RPMI7951 (cell line): ENCODE data around the gene THSD4. TPM values are rescaled to one million over a fixed set of nuclear protein-coding genes. Genes with fewer than 3 reads are reported as not detected.

Source experiments
- DNase-seq: peaks from one replicate; pipeline ENCODE4 v3.0.0-alpha.2; 2012; ENCODE audit warnings: low read depth
- total RNA-seq: library from RNA; depleted of rRNA; stranded (reverse); fragments of >200 nt; shearing (Covaris generic); gene quantifications from 2 replicates; pipeline ENCODE4 v1.2.3, GENCODE V29; 2014

THSD4 gene
- total RNA-seq, 1 experiment from 2014 or later: 25.2 TPM

DNA sequence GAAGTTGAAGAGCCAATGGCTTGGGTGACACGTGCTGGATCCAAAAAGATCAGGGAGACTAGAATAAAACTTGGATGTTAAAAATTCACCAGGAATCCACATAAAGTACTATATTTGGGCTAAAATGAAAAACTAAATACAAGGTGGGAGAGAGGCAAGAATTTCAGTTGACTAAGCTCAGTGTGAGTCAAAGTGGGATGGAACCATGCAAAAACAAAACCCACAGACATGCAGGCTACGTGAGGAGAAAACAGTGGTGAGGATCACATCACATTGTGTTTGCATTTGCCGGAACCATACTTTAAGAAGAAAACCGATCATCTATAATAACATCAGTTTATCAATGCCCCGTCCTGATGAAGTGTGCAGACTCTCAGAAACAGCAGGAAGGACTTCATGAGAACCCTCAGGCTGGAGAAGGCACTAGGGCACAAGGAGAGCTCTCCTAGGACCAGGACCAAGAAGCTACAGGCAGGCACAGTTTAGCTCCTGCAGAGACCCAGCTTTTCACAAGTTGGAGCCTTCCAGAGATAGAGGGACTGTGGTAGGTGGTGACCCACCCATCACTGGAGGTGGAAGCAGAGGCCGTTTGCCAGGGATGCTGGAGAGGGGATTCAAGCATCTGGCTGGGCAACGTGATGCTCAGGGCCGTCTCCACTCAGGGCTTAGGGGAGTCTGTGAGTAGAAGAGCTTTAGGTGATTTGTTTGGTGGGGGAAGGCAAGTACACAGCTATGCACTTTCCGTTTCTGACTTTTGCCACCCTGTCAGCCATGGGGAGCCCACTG is 666.1 kb downstream of the THSD4 start:
- DNase-seq: peak; percentile 31

DNA sequence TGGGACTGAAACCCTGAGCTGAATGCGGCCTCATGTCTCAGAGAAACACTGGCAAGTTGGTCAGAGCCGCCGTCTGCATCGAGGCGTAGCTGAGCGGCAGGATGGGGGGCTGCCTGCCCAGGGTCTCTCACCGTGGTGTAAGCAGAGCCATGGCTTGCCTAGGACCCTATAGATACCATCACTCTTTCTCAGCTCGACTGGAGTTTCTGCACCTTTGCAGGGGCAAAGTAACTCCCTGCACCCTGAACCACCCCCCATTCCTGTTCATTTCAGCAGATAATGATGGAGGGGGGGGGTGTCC is 666.6 kb downstream of the THSD4 start:
- DNase-seq: no peak

DNA sequence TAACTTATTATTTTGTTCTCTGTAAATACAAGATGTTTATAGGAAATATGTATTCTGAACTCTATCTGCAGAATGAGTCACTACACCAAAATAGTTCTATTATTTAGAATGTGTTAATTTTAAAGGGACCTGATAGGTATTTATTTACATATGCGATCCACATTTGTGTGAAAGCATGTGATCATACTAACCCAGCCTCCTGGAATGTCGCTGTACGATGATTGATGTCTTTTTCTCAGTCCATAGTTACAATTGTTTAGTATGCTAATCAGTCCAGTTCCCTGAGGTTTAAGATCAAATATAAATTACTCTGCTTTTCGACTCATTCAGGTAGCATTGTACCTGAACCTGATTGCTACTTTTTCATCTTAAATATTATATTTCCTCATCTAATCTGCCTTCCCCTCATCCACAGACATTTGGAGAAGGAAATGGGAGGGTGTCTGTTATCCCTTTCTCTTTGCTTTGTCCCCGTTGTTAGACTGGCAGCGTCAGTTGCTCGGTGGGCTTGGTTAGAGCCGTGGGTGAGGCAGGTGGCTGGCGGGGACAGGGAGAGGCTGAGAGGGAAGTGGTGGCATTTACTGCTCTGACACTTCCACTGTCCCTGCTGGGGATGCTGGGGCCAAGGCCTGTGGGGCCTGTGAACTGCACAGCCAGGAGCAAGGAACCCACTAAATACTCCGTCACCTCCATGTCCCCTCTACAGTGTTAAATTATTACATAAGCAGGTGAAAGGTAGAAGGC is 667.3 kb downstream of the THSD4 start:
- no peak for DNase-seq

DNA sequence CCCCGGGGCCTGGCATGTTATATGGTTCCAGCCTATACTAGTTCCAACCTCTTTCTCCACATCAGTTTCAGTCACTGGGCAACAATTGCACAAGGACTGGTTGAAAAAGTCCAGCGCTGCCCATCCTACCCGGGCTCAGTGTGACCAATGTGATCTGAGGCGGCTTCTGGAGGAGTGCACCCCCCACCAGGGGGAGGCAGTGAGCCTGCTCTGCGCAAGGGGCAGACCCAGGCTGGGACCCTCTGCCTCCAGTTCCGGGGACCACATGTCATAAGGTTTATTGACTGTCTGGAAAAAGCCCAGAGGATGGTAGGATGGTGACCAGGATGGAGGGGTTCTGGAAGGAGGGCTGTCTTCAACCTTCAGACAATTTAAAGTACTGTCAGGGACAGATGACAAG is 669.4 kb downstream of the THSD4 start:
- DNase-seq: no peak

DNA sequence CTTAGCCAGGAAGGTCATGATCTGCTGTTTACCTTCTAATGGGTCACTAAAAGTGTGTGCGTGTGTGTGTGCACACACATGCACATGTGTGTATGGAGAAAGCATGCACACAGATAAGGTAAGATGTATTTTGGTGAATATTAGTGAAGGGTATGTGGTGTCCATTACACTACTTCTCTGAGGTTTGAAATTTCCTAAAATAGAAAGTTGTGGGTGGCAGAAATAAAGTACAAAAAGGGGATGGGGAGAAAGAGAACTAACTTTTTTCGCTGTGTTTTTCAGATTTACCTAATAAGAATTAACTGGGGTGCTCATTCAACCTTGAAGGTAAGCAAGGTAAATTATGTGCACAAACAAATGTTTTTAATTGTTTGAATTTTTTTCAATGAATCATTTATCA is 670.7 kb downstream of the THSD4 start:
- no peak for DNase-seq

DNA sequence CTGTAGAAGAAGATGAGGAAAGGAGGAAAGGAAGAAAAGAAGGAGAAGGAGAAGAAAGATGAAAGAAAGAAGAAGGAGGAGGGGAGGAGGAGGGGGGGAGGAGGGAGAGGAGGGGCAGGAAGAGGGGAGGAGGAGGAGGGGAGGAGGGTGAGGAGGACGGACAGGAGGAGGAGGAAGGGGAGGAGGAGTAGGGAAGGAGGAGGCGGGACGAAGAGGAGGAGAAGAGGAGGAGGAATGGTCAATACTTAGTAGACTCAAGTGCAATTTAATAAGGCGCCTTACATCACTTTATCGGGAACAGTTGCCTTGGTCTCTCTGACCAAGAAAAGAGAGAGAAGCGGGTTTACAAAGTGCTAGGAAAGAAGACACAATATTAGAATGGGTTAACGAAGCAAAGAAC is 671.4 kb downstream of the THSD4 start:
- no peak for DNase-seq

DNA sequence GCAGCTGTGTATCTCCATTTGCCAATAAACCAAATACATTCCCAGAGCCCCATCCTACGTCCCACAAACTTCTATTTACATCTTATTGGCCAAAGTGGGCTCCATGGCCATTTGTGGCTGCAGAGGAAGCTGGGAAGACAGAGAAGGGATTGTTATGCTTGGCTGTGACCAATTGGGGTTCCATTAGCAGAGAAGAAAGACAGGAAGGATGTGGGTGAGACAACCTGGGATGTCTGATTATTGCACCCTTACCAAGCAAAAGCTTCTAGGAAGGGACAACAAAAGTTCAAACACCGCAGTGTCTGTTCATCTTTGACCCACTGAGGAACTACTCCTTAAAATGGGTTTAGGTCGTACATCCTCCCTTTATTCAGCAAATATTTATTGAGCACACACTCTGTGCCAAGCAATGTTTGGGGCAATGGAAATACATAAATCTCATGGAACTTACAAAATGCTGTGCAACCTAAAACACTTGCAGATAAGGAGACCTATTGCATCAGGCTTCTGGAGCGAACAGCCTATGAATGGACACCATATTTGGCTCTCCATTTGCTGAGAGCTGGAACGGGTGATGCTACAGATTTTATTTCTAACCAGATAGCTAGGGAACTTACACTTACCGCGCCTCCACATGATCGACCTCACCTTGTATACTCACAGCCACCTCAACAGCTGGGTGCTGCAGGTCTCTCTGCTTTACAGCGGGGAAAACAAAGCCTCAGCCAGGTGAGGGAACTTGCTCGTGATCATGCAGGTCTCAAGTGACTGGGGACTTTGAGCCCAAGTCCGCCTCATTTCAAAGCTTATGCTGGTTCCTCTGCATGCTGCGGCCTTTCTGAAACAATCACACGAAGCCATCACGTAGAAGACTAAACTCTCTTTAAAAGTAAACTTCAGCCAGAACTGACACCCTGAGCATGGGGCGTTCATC is 673.6 kb downstream of the THSD4 start:
- DNase-seq: peak; percentile 17

DNA sequence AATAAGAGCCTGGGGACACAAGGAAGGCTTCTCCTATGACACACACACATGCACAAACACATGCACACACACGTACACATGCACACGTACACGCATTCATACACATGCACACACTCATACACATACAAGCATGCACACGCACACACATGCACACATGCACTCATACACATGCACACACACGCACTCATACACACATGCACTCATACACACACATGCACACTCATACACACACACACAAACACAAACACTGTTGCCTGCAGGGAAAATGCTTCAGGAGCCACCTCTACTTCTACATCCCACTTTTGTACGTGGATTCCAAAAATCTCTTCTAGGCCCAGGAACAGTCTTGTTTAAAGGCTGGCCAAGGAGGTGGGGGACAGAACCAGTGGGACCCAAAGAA is 674.3 kb downstream of the THSD4 start:
- DNase-seq: no peak

DNA sequence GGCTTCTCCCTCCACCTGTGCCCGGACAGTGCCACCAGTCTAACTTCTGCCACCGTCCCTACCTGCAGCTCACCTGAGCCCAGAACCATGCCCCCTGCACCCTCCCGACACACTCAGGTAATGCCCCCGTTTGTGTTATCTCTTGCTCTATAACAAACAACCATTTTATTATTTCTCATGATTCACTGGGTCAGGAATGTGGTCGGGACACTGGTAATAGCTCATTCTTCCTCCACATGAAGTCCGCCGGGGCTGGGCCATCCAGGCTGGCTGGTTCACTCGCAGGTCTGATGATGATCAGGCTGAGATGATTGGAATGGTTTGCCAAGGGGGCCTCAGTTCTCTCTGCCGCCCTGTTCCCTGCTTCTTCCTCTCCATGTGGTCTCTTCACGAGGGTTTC is 674.8 kb downstream of the THSD4 start:
- DNase-seq: peak; percentile 51

DNA sequence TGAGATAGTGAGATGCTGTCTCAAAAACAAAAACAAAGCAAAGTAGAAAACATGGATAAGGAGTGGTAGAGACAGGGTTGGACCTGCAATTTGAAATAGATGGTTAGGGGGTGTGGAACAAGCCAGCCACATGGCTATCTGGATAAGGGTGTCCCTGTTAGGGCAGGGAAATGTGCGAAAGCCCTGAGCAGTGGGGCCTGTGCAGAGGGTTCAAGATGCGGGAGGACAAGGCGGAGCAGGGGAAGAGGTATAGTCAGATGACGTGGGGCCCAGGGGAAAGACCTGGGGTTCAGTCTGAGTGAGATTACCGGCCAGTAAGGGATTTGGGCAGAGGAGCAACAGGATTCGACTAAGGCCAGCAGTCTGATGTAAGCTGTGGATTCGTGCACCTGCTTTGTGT is 676.7 kb downstream of the THSD4 start:
- no peak for DNase-seq

DNA sequence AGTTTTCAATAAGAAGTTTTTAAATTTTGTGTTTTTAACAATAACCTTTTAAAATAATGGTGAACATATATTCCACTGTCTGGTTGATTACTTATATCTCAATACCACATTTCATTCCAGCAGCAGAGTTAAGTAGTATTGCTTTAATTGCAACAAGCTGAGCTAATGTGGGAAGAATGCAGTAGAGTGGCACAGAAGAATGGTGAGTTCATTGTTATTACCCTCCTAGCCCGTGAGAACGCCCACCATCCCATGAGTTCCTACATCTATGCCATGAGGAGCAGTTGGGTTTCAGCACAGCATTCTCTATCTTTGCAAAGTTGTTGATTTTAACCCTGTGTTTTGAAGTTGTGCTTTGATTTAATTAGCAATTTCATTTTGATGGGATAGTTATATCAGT is 677.2 kb downstream of the THSD4 start:
- peak; percentile 70 for DNase-seq

DNA sequence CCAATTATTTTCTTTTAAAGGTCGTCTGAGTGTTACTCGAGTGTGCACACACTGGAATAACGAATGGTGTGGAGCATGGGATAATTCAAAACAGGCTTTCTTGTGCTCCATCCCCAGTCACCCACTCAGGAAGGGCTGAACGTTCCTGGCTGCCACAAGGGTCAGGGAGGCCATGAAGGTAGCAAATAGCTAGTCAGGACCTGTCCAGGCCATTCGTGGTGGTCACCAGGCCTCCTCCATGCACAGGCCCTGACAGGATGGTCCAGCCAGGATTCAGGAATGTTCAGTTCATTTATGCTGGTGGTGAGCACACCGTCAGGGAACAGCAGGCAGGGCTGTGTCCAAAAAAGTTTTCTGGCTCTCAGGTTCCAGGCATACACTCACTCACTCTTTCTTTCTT is 683.4 kb downstream of the THSD4 start:
- no peak for DNase-seq

DNA sequence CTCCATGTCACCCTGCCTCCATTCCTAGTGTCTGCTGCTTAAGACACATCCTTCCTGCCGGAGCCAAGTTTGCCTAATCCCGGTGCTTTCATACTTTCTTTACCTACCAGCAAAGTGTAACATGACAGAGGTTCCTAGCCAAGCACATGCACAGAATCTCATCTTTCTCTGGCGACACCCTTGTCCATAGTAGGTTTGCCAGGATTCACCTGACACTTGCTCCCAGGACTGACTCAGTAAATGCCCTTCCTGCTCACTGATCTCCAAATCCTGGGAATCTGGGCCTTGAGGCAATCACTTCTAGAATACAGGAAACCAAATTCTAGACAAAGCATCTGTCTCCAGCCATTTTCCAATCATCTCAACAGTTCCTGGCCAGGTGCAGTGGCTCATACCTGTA is 684.9 kb downstream of the THSD4 start:
- peak; percentile 32 for DNase-seq

DNA sequence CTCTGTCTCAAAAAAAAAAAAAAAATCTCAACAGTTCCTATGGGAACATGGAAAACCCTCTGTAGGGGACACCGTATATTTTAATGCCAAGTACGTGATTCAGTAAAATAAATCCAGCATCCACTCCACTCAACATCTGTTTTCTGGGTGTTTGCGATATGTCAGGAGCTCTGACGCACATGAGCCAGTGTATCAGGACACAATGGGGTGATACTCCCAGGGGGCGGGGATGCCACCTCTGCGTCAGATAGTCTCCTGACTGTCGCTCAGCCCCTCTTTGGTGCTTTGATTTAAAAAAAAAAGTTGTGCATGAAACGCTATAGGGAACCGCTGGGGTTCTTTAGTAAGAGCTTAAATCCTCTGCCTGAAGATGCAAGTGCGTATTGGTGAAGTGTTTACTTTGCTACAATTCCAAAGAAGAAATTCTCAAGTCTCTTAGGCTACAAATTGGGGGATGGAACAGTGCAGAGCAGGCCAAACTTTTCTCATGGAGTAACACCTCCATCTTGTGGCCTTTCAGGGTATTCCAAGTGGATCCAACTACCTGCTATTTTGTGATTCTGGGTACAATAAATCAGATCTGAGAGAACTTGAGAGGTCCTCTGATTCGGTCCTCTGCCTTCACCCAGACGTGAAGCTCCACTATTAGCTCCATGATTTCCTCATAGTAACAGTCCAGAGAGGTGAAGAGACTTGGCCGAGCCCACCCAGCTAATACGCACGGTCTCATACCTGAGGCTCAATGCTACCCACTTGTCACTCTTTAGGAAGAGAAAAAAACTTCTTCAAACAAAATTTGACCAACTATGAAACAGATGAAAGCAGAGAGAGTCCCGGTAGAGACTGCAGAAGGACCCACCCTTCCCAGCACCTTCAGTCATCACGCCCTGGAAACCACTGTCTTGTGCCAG is 685.8 kb downstream of the THSD4 start:
- DNase-seq: peak; percentile 71

DNA sequence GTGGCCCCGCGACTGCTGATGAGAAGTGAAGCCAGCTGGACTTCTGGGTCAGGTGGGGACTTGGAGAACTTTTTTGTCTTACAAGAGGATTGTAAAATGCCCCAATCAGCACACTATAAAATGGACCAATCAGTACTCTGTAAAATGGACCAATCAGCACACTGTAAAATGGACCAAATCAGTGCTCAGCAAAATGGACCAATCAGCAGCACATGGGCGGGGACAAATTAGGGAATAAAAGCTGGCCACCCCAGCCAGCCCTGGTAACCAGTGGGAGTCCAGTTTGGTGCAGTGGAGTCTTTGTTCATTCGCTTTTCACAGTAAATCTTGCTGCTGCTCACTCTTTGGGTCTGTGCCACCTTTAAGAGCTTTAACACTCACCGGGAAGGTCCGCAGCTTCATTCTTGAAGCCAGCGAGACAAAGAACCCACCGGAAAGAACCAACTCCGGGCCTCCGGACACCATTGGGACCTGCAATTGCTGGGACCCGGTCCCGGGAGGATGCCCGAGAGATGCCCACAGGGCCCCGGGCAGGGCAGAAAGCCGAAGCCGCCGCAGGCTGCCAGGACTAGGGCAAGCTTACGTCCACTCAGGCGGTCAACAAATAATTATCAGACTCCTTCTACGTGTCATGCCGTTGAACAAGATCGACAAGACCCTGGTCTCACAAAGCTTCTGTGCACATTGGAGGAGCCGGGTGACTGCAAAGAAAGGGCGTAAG is 686.8 kb downstream of the THSD4 start:
- no peak for DNase-seq

DNA sequence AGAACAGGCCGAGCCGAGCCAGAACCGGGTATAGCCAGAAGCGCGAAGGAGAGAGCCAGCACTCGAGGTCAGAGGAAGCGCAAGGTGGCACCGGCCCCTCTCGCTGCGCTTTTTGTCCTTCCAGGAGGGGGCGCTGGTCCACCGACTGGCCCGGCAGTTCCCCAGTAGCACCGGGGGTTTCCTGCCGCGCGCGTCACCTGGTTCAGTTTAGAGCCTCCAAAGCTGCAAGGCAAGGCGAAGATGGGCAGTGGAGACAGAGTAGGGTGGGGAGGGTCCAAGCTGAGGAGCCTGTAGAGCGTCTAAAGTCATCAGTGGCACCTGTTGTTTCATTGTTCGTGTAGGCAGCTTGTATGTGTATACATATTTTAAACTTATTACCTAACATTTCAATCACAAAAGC is 687.5 kb downstream of the THSD4 start:
- DNase-seq: no peak

DNA sequence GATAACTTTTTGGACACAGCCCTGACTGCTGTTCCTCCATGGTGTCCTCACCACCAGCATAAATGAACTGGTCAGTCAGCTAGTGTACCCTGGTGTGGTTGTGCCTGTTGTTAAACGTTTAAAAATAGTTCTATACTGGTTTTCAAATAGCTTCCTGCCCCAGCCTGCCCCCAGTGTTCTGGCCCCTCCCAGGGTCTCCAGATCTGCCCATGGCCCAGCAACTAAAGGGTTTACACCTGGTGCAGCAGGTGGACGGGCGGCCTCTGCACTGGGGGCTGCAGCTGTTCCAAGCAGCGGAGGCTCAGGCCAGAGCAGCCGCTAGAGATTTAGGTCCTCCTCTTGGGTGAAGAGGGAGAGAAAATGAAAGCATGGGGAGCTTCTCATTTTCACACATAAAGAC is 689.0 kb downstream of the THSD4 start:
- no peak for DNase-seq

DNA sequence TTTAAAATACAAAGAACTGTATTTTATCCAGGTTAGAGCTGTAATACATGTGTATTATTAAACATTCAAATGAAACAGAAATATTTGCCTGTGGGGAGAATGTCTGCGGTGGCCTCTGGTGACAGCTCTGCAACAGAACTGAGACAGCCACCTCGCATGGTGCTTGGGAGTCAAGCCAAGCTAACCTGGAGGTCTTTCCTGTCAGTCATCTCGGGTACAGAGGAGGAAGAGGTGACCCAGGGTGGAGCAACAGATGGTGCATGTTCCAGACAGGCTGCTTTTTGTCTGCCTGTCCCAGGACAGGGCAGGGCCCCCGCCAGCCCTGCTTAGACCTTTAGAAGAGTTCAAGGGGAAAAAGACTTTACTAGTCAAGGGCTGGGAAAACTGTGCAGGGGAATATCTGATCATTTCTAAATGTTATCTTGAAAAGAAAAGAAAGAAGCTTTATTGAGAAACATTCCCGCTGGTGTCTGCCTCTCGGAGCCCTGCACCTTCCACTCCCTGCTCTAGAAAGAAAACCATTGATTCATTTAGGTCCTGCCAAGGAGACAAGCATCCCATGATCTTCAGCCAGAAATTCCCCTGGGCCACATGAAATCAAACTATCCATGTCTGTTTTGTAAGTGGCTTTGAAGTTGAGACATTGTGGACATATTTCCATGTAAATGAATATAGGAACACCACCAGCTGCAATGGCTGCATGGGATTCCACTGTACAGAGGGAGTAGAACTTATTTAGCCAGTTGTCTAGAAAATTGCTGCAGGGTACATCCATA is 689.6 kb downstream of the THSD4 start:
- peak; percentile 51 for DNase-seq

DNA sequence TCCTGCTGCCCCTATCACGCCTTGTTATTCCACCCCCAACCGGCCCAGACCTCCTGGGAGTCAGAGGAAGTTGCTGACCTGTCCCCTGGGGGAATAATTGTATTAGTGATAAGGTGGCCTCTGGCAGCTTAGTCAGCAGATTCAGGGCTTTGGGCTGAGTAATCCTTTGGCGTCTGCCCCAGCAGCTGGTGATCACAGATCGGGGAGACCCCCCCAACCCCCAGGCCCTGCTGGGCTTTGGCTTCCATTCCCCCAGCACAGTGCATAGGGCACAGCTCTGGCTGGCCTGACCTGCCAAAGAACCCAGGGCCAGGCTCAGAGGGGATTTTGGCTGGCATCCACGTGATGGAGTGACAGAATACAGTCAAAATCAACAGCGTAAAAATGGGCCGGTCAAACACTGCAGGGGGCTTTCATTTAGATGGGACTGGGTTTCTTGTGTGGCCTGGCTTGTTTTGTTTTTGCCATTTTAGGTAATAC is 691.2 kb downstream of the THSD4 start:
- peak; percentile 81 for DNase-seq

DNA sequence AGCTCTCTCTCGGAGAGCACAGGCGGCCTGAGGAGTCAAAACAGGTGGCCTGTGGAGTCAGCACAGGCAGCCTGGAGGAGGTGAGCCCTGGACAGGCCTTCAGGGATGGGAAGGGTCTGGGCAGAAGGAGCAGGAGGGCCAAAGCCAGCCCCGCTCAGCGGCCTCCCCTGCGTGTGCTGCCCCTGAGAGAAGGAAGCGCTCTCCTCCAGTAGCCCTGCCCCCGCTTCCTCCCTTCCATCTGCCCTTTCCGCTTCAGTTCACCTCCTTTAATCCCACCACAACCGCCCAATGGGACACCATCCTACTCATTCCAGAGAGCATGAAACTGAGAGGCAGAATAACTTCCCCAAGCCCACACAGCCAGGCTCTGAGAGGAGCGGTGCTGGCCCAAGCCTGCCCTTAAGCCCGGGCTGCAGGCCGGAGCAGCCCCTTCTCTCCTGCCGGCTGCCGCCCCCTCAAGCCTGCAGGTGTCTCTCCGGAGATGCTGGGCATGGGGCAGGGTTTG is 691.9 kb downstream of the THSD4 start:
- DNase-seq: no peak
